Nephron (organoid): ENCODE data around the gene FCAMR.

Source experiments
- H3K27ac Mint-ChIP-seq, 3 experiments: 2 replicates each; pipeline ENCODE4 v1.8.0; 2020; ENCODE audit warnings: mixed read lengths in 3 of 3, mild to moderate bottlenecking in 2 of 3, moderate library complexity in 1 of 3
- H3K27me3 Mint-ChIP-seq: 2 replicates; pipeline ENCODE4 v1.8.0; 2021; ENCODE audit warnings: low read depth, mild to moderate bottlenecking, moderate library complexity, mixed read lengths
- H3K36me3 Mint-ChIP-seq: 2 replicates; pipeline ENCODE4 v1.8.0; 2020; ENCODE audit warnings: low read depth, mixed read lengths
- H3K4me1 Mint-ChIP-seq: 2 replicates; pipeline ENCODE4 v1.8.0; 2020; ENCODE audit warnings: mixed read lengths
- H3K4me3 Mint-ChIP-seq, 3 experiments: 2 replicates each; pipeline ENCODE4 v1.8.0; 2020; ENCODE audit warnings: mild to moderate bottlenecking in 3 of 3, mixed read lengths in 3 of 3, moderate library complexity in 2 of 3
- H3K9me3 Mint-ChIP-seq: 2 replicates; pipeline ENCODE4 v1.8.0; 2020; ENCODE audit warnings: mixed read lengths
- CTCF ChIP-seq, 3 experiments: fragments of 200-600 bp; sonication (generic); IDR thresholded peaks; one replicate each; pipeline ENCODE4 v1.5.0; 2021; ENCODE audit warnings: antibody characterized with exemption in 3 of 3; ENCODE audit not compliant: unreplicated experiment in 3 of 3

Gene FCAMR

DNA sequence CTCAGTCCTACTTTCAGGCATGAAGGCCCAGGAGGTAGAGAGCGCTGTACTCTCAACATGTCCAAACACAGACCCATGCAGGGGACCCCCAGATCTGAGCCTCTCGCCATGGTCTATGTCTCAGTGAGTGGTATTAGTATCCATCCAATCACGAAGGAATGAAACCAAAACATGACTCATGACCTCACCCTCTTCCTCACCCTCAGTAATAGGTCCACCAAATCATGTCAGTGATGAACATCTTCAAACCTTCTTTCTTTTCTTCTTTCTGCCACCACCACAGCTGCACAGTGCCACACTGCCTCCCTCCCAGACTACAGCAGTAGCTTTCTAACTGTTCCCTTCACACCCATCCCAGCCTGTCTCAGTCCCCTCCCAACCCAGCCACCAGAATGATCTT is 45.5 kb upstream of the FCAMR start:
- Mint-ChIP-seq H3K27me3 (peaks cover 20% of the 10 kb centered on the region), H3K36me3 (no peaks in the 10 kb centered on the region), H3K4me1 (no peaks in the 10 kb centered on the region), H3K9me3 (no peaks in the 10 kb centered on the region), H3K27ac (no peak overlapping the region), H3K4me3 (no peak overlapping the region)
- TF ChIP-seq CTCF (IDR thresholded peaks at IDR 0.05; ENCODE audit: unreplicated experiment in 3 of 3) = no peak

GRCh38 chr1:207014728-207015127 is 44.5 kb upstream of the FCAMR start:
- no peak for TF ChIP-seq CTCF (IDR thresholded peaks at IDR 0.05; ENCODE audit: unreplicated experiment in 3 of 3)
- no peaks in the 10 kb centered on the region for H3K9me3 Mint-ChIP-seq
- no peaks in the 10 kb centered on the region for H3K36me3 Mint-ChIP-seq
- H3K27ac Mint-ChIP-seq = no peak overlapping the region
- no peaks in the 10 kb centered on the region for H3K4me1 Mint-ChIP-seq
- peaks cover 19% of the 10 kb centered on the region for H3K27me3 Mint-ChIP-seq
- H3K4me3 Mint-ChIP-seq = no peak overlapping the region

- no peak for TF ChIP-seq CTCF (IDR thresholded peaks at IDR 0.05; ENCODE audit: unreplicated experiment in 3 of 3)
- no peak overlapping the region for H3K4me3 Mint-ChIP-seq
- H3K9me3 Mint-ChIP-seq = no peaks in the 10 kb centered on the region
- no peaks in the 10 kb centered on the region for H3K4me1 Mint-ChIP-seq
- H3K36me3 Mint-ChIP-seq = no peaks in the 10 kb centered on the region
- no peak overlapping the region for H3K27ac Mint-ChIP-seq
- peaks cover 19% of the 10 kb centered on the region for H3K27me3 Mint-ChIP-seq
Observed at GRCh38 chr1:207013321-207014085, 43.2 kb upstream of the FCAMR start.

DNA sequence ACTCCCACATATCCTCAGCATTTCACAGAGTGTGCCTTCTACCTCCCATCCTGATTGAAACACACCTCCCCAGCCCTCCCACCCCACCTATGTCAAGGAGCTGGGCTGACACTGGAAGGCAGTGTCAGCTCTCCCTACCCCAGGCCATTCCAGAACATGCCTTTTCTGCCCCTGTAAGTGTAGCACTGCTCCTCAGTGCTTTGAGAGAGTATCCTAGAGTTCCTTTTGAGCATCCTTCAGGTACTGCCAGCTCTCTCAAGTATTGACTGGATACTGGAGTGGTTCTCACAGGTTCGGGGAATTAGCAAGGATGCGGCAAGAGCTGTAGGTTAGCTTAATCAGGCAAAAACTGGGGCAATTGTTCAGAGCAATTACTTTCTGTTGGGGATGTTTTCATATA is 40.5 kb upstream of the FCAMR start:
- Mint-ChIP-seq H3K27me3 (peaks cover 12% of the 10 kb centered on the region), H3K9me3 (peaks cover 4% of the 10 kb centered on the region), H3K4me3 (no peak overlapping the region), H3K27ac (no peak overlapping the region), H3K36me3 (no peaks in the 10 kb centered on the region), H3K4me1 (peaks cover 16% of the 10 kb centered on the region)
- TF ChIP-seq CTCF (IDR thresholded peaks at IDR 0.05; ENCODE audit: unreplicated experiment in 3 of 3) = no peak

DNA sequence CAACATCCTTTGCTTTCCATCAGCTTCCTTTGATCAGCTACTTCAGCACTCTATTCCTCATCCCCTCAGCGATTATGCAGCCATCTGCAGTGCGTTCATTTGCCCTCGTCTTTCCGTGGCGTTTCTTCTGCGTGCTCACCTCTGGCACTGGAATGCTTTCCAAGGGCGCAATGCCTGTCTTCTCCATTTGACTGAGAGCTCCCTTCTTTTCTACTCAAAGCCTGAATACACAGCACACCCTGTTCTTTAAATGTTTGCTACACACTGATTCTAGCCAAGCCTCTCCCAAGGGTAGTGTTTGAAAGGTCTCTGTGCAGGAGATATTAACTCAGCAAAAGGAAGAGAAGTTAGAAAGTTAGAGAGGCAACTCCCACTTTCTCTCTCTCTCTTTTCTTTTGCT is 39.7 kb upstream of the FCAMR start:
- TF ChIP-seq CTCF (IDR thresholded peaks at IDR 0.05; ENCODE audit: unreplicated experiment in 3 of 3) = no peak
- H3K36me3 Mint-ChIP-seq = no peaks in the 10 kb centered on the region
- no peak overlapping the region for H3K4me3 Mint-ChIP-seq
- H3K4me1 Mint-ChIP-seq = peaks cover 20% of the 10 kb centered on the region
- H3K9me3 Mint-ChIP-seq = peaks cover 4% of the 10 kb centered on the region
- H3K27ac Mint-ChIP-seq = no peak overlapping the region
- peaks cover 6% of the 10 kb centered on the region for H3K27me3 Mint-ChIP-seq
